ENCODE results near the gene PLXDC1.
A peak's percentile ranks its signal among the peaks of the same experiment; 100 is the strongest.

Gene PLXDC1

DNA sequence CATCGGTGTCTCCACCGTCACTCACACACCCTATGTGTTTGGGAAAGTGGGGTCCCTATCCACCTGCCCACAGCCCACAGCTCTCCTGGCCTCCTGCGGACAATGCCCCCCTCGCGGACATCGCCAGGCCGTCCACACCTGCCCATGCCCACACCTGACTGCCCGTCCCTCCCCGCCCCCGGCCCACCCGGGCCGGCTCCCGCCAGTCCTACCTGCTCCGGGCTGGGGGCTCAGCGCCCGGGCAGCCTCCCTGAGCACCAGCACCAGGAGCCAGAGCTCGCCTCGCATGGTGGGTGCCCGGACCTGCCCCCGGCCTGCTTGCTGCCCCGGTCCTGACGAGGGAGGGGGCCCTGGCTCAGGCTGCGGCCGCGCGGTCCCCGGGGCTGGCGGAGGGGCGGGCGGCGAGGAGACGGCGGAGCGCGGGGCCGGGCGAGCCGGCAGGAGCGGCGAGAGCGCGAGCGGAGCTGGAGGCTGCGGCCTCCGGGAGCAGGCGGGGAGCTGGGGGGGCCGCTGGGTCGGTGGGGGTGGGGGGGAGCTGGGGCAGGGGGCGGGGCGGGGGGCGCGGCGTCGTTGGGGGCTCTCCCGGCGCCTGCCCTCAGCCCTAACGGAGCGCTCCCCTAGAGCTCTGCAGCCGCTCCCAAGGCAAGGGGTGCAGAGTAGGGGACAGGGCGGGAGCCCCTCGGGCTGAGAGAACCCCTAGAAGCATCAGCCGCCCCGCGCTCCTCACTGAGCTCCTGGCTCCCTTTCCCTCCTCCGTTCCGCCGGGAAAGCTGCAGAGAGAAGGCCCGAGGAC lies at the start of gene PLXDC1:
PLXDC1 (minus strand) TSS at position 488 of the 793 bp plus-strand sequence; CDS start at position 288, 200 bp downstream.
- DNase-seq (ENCODE audit: low read depth in 3 of 3): peak in 1 of 3 donors; percentile 13

GRCh38 chr17:39200957-39201510 lies 49.6 kb upstream of the PLXDC1 start:
- DNase-seq (ENCODE audit: low read depth in 3 of 3): no peak

DNA sequence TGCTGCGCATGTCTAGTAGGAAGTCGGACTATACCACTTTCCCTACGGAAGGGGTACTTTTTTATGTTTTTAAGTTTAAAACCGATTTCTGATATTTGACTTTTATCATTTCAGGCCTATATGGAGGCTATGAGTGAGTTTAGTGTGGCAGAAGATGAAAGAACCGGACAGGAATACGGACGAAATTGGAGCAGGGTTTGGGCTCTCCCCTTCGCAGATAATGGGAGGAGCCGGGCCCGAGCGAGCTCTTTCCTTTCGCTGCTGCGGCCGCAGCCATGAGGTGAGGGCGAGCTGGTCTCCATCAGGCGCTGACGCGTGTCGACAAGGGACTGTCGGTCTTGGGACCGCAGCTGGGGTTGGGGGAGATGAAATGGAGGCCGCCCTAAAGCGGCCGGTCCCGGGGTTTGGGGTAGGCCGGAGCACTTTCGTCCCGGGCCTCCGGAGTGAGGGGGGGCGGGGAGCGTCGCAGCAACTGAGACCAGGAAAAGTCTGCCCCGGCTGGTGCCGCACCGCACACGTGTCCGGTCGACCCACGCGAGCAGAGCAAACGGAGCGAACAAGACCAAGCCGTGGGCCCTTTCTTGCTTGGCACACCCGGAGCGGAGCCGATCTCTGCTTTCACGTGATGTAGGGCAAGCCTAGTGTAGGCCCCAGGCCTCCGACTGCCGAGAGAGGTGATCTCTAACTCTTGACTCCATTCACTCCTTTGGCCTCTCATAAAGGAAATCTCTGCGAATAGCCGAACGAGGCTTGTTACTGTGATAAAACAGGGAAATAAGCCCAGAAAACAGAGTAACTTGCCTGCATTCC lies 48.8 kb upstream of the PLXDC1 start, which contains the start of gene RPL19:
RPL19 (plus strand) TSS at position 214 of the 810 bp plus-strand sequence; CDS start at position 276, 62 bp downstream.
- peak; percentile 56 to 67 (median 58) for DNase-seq (ENCODE audit: low read depth in 3 of 3)

DNA sequence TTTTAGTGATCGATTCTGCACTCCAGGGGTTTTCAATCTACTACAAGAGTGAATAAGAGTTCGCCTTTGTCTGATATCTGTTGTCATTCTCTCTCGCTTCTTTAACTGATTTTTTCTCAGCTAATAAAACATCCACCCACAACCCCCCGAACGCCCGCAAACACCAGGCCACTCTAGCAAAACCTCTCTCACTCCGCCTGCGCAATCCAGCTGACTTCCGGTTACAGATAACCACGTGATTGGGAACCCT lies 48.3 kb upstream of the PLXDC1 start:
- DNase-seq (ENCODE audit: low read depth in 3 of 3): peak; percentile 79 to 84 (median 82)

GRCh38 chr17:39198186-39198566 lies 46.7 kb upstream of the PLXDC1 start:
- no peak for DNase-seq (ENCODE audit: low read depth in 3 of 3)

GRCh38 chr17:39197380-39198185 lies 46.1 kb upstream of the PLXDC1 start, which contains the start of gene CACNB1:
Gene CACNB1, minus strand, starts transcription at chr17:39197669. Its CDS starts 174 bp downstream, at chr17:39197495.
- peak; percentile 43 to 69 (median 54) for DNase-seq (ENCODE audit: low read depth in 3 of 3)

DNA sequence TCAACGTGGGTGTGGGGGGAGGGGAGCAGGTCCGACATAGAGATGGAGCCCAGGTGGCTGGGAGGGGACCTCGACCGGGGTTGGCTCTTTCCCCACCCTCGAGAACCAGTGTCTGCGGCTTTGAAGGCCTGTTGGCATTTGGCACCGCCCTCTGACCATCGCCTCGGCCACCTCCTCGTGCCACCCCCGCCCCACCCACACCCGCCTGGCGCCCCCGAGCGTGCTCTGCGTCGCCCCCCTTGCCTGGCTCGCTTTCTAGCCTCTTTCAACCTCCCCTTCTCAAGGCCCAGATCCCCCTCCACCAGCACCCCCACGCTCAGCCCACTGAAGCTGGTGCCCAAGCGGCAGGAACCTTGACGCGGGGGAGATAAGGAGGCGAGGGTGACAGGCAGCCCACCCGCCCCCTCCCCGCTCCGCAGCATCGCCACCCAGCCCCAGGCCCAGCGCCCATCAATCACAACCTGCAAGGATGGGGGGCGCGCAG lies 45.4 kb upstream of the PLXDC1 start:
- no peak for DNase-seq (ENCODE audit: low read depth in 3 of 3)

- no peak for DNase-seq (ENCODE audit: low read depth in 3 of 3)
These were observed 44.9 kb upstream of the PLXDC1 start for GRCh38 chr17:39196241-39196807.

DNA sequence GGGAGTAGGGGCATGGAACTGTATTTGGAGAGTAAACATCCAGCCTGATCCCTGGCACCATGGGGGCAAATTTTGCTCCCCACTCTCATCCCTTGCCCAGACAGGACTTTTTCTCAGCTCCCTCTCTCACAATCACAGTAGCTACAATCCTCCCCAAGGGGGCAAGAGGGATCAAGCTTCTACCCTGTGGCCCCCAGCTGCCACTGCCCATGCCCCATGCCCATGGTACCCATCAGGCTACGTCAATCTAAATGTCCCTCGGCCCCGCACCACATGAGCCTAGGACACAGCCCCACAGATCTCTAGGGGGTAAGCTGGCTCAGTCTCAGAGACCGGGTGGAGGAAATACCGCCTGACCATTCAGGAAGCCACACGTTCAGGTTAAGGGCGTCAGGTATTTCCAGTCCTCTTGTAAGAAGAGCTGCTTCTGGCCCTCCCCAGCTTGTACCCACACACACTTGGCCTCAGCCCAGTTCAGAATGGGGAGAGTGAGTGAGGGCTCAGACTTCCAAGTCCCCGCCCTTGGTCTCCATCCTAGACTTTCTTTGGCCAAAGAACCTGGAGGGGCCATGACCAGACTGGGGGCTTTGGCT lies 44.2 kb upstream of the PLXDC1 start:
- no peak for DNase-seq (ENCODE audit: low read depth in 3 of 3)

GRCh38 chr17:39194985-39195524 lies 43.6 kb upstream of the PLXDC1 start:
- no peak for DNase-seq (ENCODE audit: low read depth in 3 of 3)

- DNase-seq (ENCODE audit: low read depth in 3 of 3): no peak
These were observed 42.9 kb upstream of the PLXDC1 start for GRCh38 chr17:39194089-39194984.

GRCh38 chr17:39193346-39193745 lies 41.9 kb upstream of the PLXDC1 start:
- DNase-seq (ENCODE audit: low read depth in 3 of 3): no peak

DNA sequence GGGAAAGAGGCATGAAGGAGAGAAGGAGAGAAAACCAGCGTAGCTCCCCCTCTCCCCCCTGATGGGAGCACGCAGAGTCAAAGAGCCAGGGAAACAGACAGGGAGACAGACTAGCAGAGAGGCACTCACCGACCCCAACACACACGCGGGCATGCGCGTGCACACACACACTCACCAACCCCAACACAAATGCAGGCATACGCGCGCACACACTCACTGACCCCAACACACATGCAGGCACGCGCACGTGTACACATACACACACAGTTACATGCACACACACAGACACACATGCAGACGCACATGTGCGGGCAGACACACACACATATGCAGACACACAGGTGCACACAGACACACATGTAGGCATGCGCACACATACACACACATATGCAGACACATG lies 41.5 kb upstream of the PLXDC1 start:
- no peak for DNase-seq (ENCODE audit: low read depth in 3 of 3)

GRCh38 chr17:39191750-39192510 lies 40.5 kb upstream of the PLXDC1 start:
- no peak for DNase-seq (ENCODE audit: low read depth in 3 of 3)

DNA sequence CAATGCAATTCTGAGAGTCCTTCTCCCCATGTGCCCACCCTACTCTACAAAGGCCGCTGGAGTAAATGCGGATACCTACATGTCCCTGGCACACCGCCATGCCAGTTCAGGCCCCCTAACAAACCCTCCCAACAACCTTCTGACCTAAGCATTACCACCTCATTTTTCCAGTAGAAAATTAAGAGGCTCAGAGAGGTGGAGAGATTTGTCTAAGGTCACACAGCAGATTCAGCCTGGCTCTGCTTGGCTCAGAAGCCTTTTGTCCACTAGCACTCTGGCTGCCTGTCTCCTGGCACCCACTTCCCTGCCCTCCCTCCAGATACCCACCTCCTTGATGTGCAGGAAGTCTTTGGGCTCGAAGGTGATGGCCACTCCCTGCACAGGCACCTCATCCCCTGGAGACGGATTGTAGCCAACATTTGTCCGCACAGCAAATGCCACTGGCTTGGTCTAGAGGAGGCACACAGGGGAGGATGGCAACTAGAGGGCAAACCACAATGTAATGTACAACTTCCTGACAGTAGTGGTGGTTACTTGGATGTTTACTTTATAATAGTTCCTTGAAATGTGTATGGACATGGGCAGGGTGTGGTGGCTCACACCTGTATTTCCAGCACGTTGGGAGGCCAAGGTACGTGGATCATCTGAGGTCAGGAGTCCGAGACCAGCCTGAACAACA lies 35.9 kb upstream of the PLXDC1 start:
- no peak for DNase-seq (ENCODE audit: low read depth in 3 of 3)

DNA sequence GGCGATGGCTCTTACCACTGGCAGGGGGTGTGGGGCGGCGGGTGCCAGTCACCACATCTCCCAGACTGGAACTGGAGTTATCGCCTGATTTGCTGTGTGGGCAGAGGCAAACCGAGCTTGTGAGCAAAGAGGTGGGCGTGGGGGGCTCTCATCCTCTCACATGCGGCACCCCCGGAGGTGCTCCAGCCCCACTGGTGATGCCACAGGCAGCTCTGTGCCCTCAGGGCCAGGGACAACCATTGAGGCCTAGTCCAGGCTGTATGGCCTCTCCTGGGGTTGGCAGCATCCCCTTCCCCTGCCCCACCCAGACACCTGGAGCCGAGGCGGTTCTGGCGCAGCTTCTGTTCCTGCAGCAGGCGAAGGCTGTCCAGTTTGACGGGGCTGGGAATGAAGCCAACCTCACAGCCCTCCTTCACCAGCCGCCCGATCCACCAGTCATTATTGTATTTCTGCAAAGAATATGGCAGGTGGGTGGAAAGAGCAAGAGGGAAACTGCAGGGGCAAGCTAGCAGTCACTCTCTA lies 35.1 kb upstream of the PLXDC1 start:
- no peak for DNase-seq (ENCODE audit: low read depth in 3 of 3)

DNA sequence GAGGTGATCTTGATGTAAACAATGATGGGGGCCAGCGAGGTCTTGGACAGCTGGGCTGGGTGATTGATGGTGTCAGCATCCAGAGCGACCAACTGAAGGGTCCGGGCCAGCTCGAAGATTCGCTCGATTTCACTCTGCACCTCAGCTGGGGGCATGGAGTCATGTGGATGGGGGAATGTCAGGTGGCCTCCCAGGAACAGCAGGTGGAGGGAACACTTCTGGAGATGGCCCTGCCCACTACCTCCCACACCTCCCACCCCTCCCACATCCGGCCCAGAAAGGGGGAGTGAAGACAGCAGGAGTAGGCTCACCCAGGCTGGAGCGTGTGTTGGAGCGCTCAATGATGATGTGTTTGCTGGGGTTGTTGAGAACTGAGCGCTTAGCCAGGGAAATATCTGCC lies 32.3 kb upstream of the PLXDC1 start:
- DNase-seq (ENCODE audit: low read depth in 3 of 3): no peak

DNA sequence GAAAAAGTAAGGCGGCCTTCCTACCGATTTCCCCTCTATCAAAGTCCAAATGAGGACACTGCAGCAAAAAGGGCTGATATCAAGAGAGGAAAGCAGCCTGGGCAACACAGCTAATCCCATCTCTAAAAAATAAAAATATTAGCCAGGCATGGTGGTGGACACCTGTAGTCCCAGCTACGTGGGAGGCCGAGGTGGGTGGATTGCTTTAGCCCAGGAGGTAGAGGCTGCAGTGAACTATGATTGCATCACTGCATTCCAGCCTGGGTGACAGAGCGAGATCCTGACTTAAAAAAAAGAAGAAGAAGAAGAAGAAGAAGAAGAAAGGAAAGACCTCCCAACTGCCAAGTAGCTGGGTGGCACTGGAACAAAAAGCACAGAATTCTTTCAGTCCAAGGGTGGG lies 31.6 kb upstream of the PLXDC1 start:
- DNase-seq (ENCODE audit: low read depth in 3 of 3): no peak

Data from stimulated activated CD4-positive, alpha-beta T cell treated with anti-CD3 and anti-CD28 coated beads, TNF-alpha, amount 100 ng/mL, for 48 hours (primary cell).